LNCAP (cell line): ENCODE measurements around the gene DOCK9.

Experiments
- TF ChIP-seq, protein P1 (sequence below): fragments of 450-650 bp; IDR thresholded peaks from 2 replicates; pipeline ENCODE4 v1.5.1; 2017; ENCODE audit warnings: mild to moderate bottlenecking

The DOCK9 gene, protein sequence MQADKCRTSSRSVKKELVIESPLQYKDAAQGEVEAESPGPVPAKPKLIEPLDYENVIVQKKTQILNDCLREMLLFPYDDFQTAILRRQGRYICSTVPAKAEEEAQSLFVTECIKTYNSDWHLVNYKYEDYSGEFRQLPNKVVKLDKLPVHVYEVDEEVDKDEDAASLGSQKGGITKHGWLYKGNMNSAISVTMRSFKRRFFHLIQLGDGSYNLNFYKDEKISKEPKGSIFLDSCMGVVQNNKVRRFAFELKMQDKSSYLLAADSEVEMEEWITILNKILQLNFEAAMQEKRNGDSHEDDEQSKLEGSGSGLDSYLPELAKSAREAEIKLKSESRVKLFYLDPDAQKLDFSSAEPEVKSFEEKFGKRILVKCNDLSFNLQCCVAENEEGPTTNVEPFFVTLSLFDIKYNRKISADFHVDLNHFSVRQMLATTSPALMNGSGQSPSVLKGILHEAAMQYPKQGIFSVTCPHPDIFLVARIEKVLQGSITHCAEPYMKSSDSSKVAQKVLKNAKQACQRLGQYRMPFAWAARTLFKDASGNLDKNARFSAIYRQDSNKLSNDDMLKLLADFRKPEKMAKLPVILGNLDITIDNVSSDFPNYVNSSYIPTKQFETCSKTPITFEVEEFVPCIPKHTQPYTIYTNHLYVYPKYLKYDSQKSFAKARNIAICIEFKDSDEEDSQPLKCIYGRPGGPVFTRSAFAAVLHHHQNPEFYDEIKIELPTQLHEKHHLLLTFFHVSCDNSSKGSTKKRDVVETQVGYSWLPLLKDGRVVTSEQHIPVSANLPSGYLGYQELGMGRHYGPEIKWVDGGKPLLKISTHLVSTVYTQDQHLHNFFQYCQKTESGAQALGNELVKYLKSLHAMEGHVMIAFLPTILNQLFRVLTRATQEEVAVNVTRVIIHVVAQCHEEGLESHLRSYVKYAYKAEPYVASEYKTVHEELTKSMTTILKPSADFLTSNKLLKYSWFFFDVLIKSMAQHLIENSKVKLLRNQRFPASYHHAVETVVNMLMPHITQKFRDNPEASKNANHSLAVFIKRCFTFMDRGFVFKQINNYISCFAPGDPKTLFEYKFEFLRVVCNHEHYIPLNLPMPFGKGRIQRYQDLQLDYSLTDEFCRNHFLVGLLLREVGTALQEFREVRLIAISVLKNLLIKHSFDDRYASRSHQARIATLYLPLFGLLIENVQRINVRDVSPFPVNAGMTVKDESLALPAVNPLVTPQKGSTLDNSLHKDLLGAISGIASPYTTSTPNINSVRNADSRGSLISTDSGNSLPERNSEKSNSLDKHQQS (N-terminal part only)

DNA sequence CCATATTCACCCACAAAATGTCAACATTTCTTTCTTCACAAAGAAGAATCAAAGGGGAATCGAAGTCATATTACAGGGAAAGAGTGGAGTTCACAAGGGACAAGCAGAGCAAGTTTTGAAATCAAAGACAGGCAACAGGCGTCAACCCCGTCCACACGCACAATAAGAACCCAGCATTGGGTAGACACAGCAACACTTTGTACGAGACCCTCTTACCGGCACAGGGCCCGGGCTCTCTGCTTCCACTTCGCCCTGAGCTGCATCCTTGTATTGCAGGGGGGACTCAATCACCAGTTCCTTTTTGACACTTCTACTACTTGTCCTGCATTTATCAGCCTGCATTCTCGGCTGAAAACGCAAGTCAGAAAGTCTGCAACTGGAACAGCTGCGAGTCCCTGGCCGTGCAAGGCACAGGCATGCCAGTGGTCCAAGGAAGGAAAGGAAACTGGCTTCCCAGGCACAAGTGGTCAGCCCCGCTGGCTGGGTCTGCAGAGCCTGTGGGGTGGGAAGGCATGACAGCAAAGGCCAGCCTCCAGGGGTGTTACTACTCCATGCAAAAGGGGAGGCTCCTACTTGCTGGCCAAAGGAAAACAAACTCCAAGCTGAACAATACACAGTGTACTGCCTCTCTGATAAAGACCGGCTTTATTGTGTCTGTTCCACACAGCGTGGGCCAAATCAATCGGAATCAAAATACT lies at the start of gene DOCK9:
TSS of gene DOCK9 (minus strand) at position 497 of the 698 bp plus-strand sequence. CDS start at position 342, 155 bp downstream.
- TF ChIP-seq, protein P1, sequence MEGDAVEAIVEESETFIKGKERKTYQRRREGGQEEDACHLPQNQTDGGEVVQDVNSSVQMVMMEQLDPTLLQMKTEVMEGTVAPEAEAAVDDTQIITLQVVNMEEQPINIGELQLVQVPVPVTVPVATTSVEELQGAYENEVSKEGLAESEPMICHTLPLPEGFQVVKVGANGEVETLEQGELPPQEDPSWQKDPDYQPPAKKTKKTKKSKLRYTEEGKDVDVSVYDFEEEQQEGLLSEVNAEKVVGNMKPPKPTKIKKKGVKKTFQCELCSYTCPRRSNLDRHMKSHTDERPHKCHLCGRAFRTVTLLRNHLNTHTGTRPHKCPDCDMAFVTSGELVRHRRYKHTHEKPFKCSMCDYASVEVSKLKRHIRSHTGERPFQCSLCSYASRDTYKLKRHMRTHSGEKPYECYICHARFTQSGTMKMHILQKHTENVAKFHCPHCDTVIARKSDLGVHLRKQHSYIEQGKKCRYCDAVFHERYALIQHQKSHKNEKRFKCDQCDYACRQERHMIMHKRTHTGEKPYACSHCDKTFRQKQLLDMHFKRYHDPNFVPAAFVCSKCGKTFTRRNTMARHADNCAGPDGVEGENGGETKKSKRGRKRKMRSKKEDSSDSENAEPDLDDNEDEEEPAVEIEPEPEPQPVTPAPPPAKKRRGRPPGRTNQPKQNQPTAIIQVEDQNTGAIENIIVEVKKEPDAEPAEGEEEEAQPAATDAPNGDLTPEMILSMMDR = no peak

DNA sequence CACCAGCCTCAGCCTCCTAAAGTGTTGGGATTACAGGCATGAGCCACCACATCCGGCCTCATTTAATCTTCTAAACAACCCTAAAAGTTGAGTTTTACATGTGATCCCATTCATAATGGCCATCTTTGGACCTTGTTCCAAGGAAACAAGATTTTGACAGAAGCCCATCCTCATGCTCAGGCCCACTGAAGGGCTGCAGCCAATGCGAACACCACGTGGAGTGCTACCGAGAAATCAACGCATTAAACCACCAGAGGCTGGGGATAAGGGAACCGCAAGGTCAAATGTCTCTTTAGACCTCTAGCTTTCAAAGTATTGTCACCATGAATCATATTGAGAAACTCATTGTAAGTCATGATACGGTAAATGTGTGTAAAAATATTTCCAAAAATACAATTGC lies 49.4 kb upstream of the DOCK9 start:
- TF ChIP-seq, protein P1 = no peak

DNA sequence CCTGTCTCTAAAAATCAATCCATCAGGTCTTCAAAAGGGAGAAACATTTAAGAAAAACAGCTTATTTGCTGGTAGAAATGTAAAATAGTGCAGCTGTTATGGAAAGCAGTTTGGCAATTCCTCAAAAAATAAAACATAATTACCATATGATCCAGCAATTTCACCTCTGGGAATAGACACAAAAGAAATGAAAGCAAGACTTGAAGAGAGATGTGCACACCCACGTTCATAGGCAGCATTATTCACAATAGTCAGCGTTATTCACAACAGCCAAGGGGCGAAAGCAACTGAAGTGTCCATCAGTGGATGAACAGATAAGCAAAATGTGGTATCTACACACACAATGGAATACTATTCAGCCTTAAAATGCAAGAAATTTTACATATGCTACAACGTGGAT lies 45.1 kb upstream of the DOCK9 start:
- TF ChIP-seq, protein P1 = no peak

DNA sequence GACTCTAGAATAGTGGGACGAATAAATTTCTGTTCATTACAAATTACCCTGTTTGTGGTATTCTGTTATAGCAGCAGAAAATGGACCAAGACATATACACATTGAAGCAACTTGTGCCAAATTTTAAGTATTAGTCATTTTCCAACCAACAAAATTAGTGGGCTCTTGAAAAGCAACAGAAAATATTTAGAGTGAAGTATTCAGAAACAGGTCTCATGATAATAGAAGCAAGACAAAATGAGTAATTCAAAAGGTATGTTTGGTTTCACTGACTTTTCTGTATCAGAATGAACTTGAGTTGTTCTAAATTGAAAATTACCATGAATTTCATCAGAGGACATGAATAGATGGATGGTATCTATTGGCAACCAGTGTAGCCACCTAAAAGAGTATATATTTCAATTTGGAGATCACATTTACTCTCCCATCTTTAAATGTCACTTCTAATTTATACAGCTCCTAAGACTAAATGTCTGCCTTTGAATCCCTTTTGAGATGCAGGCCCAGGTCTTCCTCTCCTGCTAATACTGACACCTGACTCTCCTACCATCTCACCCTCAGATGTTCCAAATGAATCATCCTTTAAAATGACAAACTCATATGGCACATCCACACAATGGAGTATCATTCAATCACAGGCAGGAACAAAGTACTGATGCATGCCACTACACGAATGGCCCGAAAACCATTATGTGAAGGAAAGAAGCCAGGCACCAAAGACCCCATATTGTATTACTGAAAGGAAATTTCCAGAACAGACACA lies 40.7 kb upstream of the DOCK9 start:
- TF ChIP-seq, protein P1 = no peak

DNA sequence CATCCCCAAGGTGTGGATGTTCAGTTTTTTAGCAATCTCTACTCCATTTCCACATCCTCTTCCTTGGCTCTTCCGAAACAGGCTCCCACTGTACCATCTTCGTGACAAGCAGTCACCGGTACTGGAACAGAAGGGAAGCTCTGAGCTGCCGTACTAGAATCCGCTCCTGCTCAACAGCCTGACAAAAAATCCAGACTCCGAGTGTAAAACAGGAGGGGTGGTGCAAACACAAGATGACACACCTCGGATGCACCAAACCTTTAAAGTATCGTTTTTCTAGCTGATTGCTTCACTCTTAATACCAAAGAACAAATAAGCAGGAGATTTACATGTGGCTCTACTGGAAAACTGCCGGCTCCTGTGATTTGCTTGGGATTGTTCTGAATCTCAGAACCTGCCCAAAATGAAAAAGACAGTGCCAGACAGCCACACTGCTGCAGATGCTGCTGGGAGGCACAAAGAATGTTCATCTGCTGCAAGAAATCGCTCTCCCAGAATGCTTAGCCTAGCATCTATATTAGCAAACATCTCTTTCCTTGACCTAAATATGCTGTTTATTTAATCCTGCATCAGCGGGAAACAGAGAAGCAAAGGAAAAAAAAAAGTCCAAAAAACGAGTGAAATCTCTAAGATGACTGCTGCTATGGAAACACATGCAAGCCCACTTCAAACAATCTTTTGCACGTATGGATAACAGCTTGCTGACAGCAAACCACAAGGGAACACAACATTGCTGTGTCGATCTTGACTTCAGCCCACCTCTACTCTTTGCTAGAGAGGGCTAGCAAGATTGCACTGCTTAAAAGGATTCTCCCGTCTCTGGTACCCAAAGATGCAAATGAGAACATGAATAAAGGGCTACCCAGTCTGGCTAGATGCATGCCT lies 38.0 kb upstream of the DOCK9 start:
- TF ChIP-seq, protein P1 = no peak

GRCh38 chr13:99014522-99014921 lies 36.7 kb upstream of the DOCK9 start:
- TF ChIP-seq, protein P1 = no peak
